D721Med (cell line): ENCODE results near the gene FNDC1.

Experiments used
- DNase-seq: peaks from one replicate; pipeline ENCODE4 v3.0.0; 2011; ENCODE audit warnings: low spot score; ENCODE audit not compliant: insufficient read length
- FAIRE-seq: peaks from 2 replicates; lab custom pipeline; 2011; peaks lifted over from hg19 to GRCh38; lab: Jason Lieb, UNC
- CTCF ChIP-seq: IDR thresholded peaks from 2 replicates; pipeline ENCODE4 v1.5.1; 2012; ENCODE audit warnings: mild to moderate bottlenecking, control low read depth; ENCODE audit not compliant: insufficient read depth; ENCODE audit errors: missing control alignments

Gene FNDC1

DNA sequence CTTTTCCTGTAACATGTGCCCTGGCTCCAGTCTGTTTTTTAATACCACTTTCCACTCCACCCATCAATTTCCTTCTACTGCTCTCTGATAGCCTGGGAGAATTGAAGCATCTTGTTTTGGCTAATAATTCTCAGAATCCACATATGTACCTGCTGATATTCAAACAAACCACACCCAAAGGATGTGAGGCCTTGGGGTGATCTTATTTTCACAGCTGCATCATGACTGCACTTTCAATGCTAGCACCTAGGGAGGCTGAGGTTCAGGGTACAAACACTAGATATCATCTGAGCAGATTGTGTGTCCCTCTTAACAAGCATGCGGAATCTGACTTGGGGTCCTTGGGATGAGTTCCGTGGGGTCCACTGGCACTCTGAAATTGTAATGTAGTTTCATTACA lies 12.7 kb downstream of the FNDC1 start:
- TF ChIP-seq CTCF: no peak
- FAIRE-seq (no peak), DNase-seq (no peak)

- FAIRE-seq: no peak
- TF ChIP-seq CTCF: no peak
- DNase-seq: no peak
Observed at GRCh38 chr6:159184559-159184958, 15.4 kb downstream of the FNDC1 start.

DNA sequence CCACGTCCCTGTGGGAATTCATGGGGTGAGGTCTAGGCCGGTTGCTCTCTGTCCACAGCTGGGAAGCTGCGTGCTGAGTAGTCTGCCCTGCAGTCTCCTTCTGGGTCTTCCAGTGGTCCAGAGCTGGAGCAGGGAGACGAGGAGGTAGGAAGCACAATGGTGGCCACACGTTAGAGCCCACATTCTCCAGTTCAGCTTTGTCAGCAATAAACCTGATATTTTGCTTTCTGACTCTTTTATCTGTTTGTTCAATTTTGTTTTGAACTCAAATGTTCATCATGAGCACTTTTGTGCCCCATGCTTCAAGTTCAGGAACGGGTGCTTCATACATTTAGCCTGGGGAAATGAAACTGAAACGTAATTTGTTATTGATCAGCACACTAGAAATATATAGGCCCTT lies 21.3 kb downstream of the FNDC1 start:
- DNase-seq (no peak), FAIRE-seq (no peak)
- no peak for TF ChIP-seq CTCF

GRCh38 chr6:159193923-159194322 lies 24.7 kb downstream of the FNDC1 start:
- no peak for FAIRE-seq
- no peak for DNase-seq
- no peak for TF ChIP-seq CTCF

GRCh38 chr6:159194421-159194820 lies 25.2 kb downstream of the FNDC1 start:
- TF ChIP-seq CTCF: no peak
- FAIRE-seq (no peak), DNase-seq (no peak)

DNA sequence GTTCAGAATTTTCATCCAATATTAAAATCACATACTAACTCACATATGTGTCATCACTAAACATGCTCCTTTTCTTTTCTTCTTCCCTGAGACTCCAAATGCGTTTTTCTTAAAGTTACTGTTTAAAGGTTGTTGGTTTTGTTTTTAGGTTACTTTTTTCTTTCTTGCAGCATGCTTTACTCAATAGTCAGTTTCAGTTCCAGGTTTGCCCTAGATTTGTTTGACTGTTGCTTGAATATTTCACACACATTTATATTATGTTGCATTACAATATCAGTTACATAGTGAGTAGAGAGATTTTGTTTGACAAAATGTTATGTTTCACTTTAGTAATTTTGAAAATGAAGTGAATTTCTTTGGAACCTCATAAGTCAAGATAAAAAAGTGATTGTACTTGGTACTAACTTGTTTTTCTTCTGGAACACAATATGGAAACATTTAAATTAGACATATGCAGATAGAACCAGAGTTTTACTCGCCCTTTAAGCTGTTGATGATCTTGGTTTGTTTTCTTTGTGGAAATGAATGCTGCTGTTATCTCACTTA lies 27.3 kb downstream of the FNDC1 start:
- TF ChIP-seq CTCF: no peak
- DNase-seq: no peak
- FAIRE-seq: no peak

GRCh38 chr6:159197251-159197650 lies 28.1 kb downstream of the FNDC1 start:
- TF ChIP-seq CTCF: no peak
- no peak for FAIRE-seq
- DNase-seq: no peak
